H9 (cell line): ENCODE data around the gene TMEM213. TPM values are rescaled to one million over a fixed set of nuclear protein-coding genes. Genes with fewer than 3 reads are reported as not detected.

Experiments used
- DNase-seq: peaks from one replicate; pipeline ENCODE4 v3.0.0-alpha.2; 2017
- H2AFZ ChIP-seq: one replicate; pipeline ENCODE4 v1.6.1; 2013; ENCODE audit warnings: mild to moderate bottlenecking, low read length, control low read depth, moderate library complexity
- H2AK5ac ChIP-seq: 2 replicates; pipeline ENCODE4 v1.6.1; 2013; ENCODE audit warnings: low read length, control low read depth, mixed read lengths; ENCODE audit not compliant: insufficient read length
- H2BK120ac ChIP-seq: one replicate; pipeline ENCODE4 v1.6.1; 2013; ENCODE audit warnings: low read depth, mild to moderate bottlenecking, low read length, control low read depth, inconsistent platforms; ENCODE audit not compliant: poor library complexity, severe bottlenecking
- H2BK12ac ChIP-seq: 2 replicates; pipeline ENCODE4 v1.6.1; 2013; ENCODE audit warnings: low read length, control low read depth, mixed read lengths, low read depth; ENCODE audit not compliant: insufficient read length
- H2BK15ac ChIP-seq: 2 replicates; pipeline ENCODE4 v1.6.1; 2013; ENCODE audit warnings: low read depth, low read length, control low read depth
- H2BK20ac ChIP-seq: one replicate; pipeline ENCODE4 v1.6.1; 2013; ENCODE audit warnings: low read depth, mild to moderate bottlenecking, low read length, control low read depth, inconsistent platforms; ENCODE audit not compliant: poor library complexity, severe bottlenecking
- H2BK5ac ChIP-seq: 2 replicates; pipeline ENCODE4 v1.6.1; 2013; ENCODE audit warnings: low read length, control low read depth, mixed read lengths; ENCODE audit not compliant: insufficient read length
- H3K14ac ChIP-seq: 2 replicates; pipeline ENCODE4 v1.6.1; 2013; ENCODE audit warnings: low read length, control low read depth; ENCODE audit not compliant: insufficient read depth
- H3K18ac ChIP-seq: 2 replicates; pipeline ENCODE4 v1.6.1; 2013; ENCODE audit warnings: low read depth, mild to moderate bottlenecking, mixed read lengths, low read length, control low read depth; ENCODE audit not compliant: insufficient read length
- H3K23ac ChIP-seq: 2 replicates; pipeline ENCODE4 v1.6.1; 2013; ENCODE audit warnings: low read length, control low read depth, mixed read lengths, low read depth; ENCODE audit not compliant: insufficient read length
- H3K23me2 ChIP-seq: 2 replicates; pipeline ENCODE4 v1.6.1; 2013; ENCODE audit warnings: low read depth, mild to moderate bottlenecking, mixed read lengths, low read length, control low read depth; ENCODE audit not compliant: insufficient read length, poor library complexity, severe bottlenecking
- H3K27ac ChIP-seq: 2 replicates; pipeline ENCODE4 v1.5.1; 2013; ENCODE audit warnings: low read length, control low read depth, mixed read lengths, low read depth; ENCODE audit not compliant: insufficient read length
- H3K27me3 ChIP-seq: 2 replicates; pipeline ENCODE4 v1.6.1; 2013; ENCODE audit warnings: low read length, control low read depth, inconsistent platforms; ENCODE audit not compliant: insufficient read depth
- H3K4ac ChIP-seq: 2 replicates; pipeline ENCODE4 v1.6.1; 2013; ENCODE audit warnings: low read depth, mild to moderate bottlenecking, control low read depth, inconsistent platforms, low read length, moderate library complexity
- H3K4me1 ChIP-seq: 2 replicates; pipeline ENCODE4 v1.6.1; 2013; ENCODE audit warnings: low read length, control low read depth, inconsistent platforms; ENCODE audit not compliant: insufficient read depth
- H3K4me2 ChIP-seq: 2 replicates; pipeline ENCODE4 v1.6.1; 2013; ENCODE audit warnings: low read length, control low read depth, mixed read lengths; ENCODE audit not compliant: insufficient read length, insufficient read depth
- H3K56ac ChIP-seq: 2 replicates; pipeline ENCODE4 v1.6.1; 2013; ENCODE audit warnings: low read depth, mild to moderate bottlenecking, mixed read lengths, low read length, control low read depth; ENCODE audit not compliant: insufficient read length
- H3K79me1 ChIP-seq: 2 replicates; pipeline ENCODE4 v1.6.1; 2013; ENCODE audit warnings: low read depth, mild to moderate bottlenecking, moderate library complexity, low read length, control low read depth, inconsistent platforms; ENCODE audit not compliant: insufficient read depth, poor library complexity, severe bottlenecking
- H3K79me2 ChIP-seq: 2 replicates; pipeline ENCODE4 v1.6.1; 2013; ENCODE audit warnings: low read length, control low read depth, inconsistent platforms; ENCODE audit not compliant: insufficient read depth
- H3K9ac ChIP-seq: 2 replicates; pipeline ENCODE4 v1.6.1; 2013; ENCODE audit warnings: low read length, control low read depth, mixed read lengths; ENCODE audit not compliant: insufficient read length; ENCODE audit errors: extremely low read depth
- H3K9me3 ChIP-seq: one replicate; pipeline ENCODE4 v1.6.1; 2013; ENCODE audit warnings: low read depth, low read length, inconsistent platforms; ENCODE audit not compliant: control insufficient read depth
- H3T11ph ChIP-seq: one replicate; pipeline ENCODE4 v1.6.1; 2013; ENCODE audit warnings: mild to moderate bottlenecking, low read length, control low read depth, inconsistent platforms
- H4K20me1 ChIP-seq: one replicate; pipeline ENCODE4 v1.6.1; 2013; ENCODE audit not compliant: control insufficient read depth, insufficient read length, insufficient read depth
- H4K5ac ChIP-seq: 2 replicates; pipeline ENCODE4 v1.6.1; 2013; ENCODE audit warnings: low read depth, mild to moderate bottlenecking, mixed read lengths, low read length, control low read depth; ENCODE audit not compliant: insufficient read length
- H4K8ac ChIP-seq: replicated peaks from 2 replicates; pipeline ENCODE4 v1.6.1; 2013; ENCODE audit warnings: low read length, control low read depth, mixed read lengths, low read depth; ENCODE audit not compliant: insufficient read length
- H4K91ac ChIP-seq: 2 replicates; pipeline ENCODE4 v1.6.1; 2013; ENCODE audit warnings: low read depth, mild to moderate bottlenecking, moderate library complexity, mixed read lengths, low read length, control low read depth; ENCODE audit not compliant: insufficient read length
- H3K27ac Mint-ChIP-seq, 3 experiments: 2 replicates in 2 of 3; 3 replicates in 1 of 3; pipeline ENCODE4 v1.8.0; 2020 to 2021; ENCODE audit warnings: mixed read lengths in 3 of 3, mild to moderate bottlenecking in 1 of 3, moderate library complexity in 1 of 3
- H3K27me3 Mint-ChIP-seq: 2 replicates; pipeline ENCODE4 v1.8.0; 2021; ENCODE audit warnings: low read depth, mild to moderate bottlenecking, moderate library complexity, mixed read lengths
- H3K36me3 Mint-ChIP-seq, 3 experiments: 2 replicates in 2 of 3; 3 replicates in 1 of 3; pipeline ENCODE4 v1.8.0; 2020 to 2021; ENCODE audit warnings: low read depth in 3 of 3, mixed read lengths in 3 of 3; ENCODE audit not compliant: insufficient read depth in 1 of 3
- H3K4me1 Mint-ChIP-seq, 2 experiments: 2 replicates each; pipeline ENCODE4 v1.8.0; 2020; ENCODE audit warnings: mixed read lengths in 2 of 2
- H3K4me3 Mint-ChIP-seq, 2 experiments: 2 replicates in 1 of 2; 3 replicates in 1 of 2; pipeline ENCODE4 v1.8.0; 2020 to 2021; ENCODE audit warnings: mild to moderate bottlenecking in 2 of 2, mixed read lengths in 2 of 2, moderate library complexity in 1 of 2
- H3K9me3 Mint-ChIP-seq, 2 experiments: 2 replicates in 1 of 2; 3 replicates in 1 of 2; pipeline ENCODE4 v1.8.0; 2020; ENCODE audit warnings: mild to moderate bottlenecking in 2 of 2, mixed read lengths in 2 of 2, moderate library complexity in 1 of 2
- WGBS: extraction: QIAGEN DNeasy Blood & Tissue Kit; methylation state at CpG from one replicate; pipeline ENCODE4 v1.1.7; 2013; ENCODE audit warnings: missing lambda C conversion rate, low lambda C conversion rate, mixed read lengths; ENCODE audit not compliant: insufficient read length; ENCODE audit errors: extremely low coverage; 5-methylcytosine and 5-hydroxymethylcytosine counted together
- total RNA-seq: library from RNA; stranded (reverse); gene quantifications from 2 replicates; pipeline ENCODE4 v1.2.1, GENCODE V29; 2021
- TF ChIP-seq, protein P1 (sequence below): fragments of 200-600 bp; sonication (generic); conservative IDR thresholded peaks from 3 replicates; pipeline ENCODE4 v1.8.0; 2021; ENCODE audit warnings: antibody characterized with exemption, mild to moderate bottlenecking

The TMEM213 gene
- total RNA-seq, 1 experiment from 2014 or later = 0.22 TPM

- no CpG with 5 or more reads among the region's 15 CpGs for WGBS
- no peak for DNase-seq
- no peaks in the 10 kb centered on the region for H3K79me1 ChIP-seq
- H3K27ac ChIP-seq = no peak overlapping the region
- H3K9me3 Mint-ChIP-seq = no peaks in the 10 kb centered on the region
- H3K27ac Mint-ChIP-seq = no peak overlapping the region
- no peak overlapping the region for H3T11ph ChIP-seq
- no peaks in the 10 kb centered on the region; the same call in 1 of the 2 replicates for H3K27me3 Mint-ChIP-seq
- H3K4me2 ChIP-seq = no peak overlapping the region
- H2AK5ac ChIP-seq = no peak overlapping the region
- no peak overlapping the region for H2BK15ac ChIP-seq
- H3K18ac ChIP-seq = no peak overlapping the region
- no peak overlapping the region for H3K14ac ChIP-seq
- no peak overlapping the region for H3K4me3 Mint-ChIP-seq
- no peaks in the 10 kb centered on the region for H3K36me3 Mint-ChIP-seq
- no peak overlapping the region for H2BK20ac ChIP-seq
- TF ChIP-seq, protein P1, sequence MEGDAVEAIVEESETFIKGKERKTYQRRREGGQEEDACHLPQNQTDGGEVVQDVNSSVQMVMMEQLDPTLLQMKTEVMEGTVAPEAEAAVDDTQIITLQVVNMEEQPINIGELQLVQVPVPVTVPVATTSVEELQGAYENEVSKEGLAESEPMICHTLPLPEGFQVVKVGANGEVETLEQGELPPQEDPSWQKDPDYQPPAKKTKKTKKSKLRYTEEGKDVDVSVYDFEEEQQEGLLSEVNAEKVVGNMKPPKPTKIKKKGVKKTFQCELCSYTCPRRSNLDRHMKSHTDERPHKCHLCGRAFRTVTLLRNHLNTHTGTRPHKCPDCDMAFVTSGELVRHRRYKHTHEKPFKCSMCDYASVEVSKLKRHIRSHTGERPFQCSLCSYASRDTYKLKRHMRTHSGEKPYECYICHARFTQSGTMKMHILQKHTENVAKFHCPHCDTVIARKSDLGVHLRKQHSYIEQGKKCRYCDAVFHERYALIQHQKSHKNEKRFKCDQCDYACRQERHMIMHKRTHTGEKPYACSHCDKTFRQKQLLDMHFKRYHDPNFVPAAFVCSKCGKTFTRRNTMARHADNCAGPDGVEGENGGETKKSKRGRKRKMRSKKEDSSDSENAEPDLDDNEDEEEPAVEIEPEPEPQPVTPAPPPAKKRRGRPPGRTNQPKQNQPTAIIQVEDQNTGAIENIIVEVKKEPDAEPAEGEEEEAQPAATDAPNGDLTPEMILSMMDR = no peak
- no peak overlapping the region for H2BK5ac ChIP-seq
- no peak overlapping the region for H3K23ac ChIP-seq
- no peaks in the 10 kb centered on the region for H4K20me1 ChIP-seq
- H4K8ac ChIP-seq = no peak overlapping the region
- no peak overlapping the region for H3K56ac ChIP-seq
- no peaks in the 10 kb centered on the region for H3K4me1 ChIP-seq
- H3K23me2 ChIP-seq = no peaks in the 10 kb centered on the region
- H3K79me2 ChIP-seq = no peaks in the 10 kb centered on the region
- no peak overlapping the region for H2BK120ac ChIP-seq
- H3K9ac ChIP-seq = no peak overlapping the region
- H4K91ac ChIP-seq = no peak overlapping the region
- no peaks in the 10 kb centered on the region for H3K9me3 ChIP-seq
- H3K4ac ChIP-seq = no peak overlapping the region
- H2BK12ac ChIP-seq = no peak overlapping the region
- no peaks in the 10 kb centered on the region for H3K27me3 ChIP-seq
- no peak overlapping the region for H4K5ac ChIP-seq
- H2AFZ ChIP-seq = no peak overlapping the region
- peaks cover 30 to 36% of the 10 kb centered on the region in 2 experiments for H3K4me1 Mint-ChIP-seq
These were observed 47.3 kb upstream of the TMEM213 start for GRCh38 chr7:138750473-138750872.
